ENCODE measurements around the gene INPP4B.

GRCh38 chr4:142818031-142818430, 28.1 kb downstream of the INPP4B start:
- TF ChIP-seq, protein P1, sequence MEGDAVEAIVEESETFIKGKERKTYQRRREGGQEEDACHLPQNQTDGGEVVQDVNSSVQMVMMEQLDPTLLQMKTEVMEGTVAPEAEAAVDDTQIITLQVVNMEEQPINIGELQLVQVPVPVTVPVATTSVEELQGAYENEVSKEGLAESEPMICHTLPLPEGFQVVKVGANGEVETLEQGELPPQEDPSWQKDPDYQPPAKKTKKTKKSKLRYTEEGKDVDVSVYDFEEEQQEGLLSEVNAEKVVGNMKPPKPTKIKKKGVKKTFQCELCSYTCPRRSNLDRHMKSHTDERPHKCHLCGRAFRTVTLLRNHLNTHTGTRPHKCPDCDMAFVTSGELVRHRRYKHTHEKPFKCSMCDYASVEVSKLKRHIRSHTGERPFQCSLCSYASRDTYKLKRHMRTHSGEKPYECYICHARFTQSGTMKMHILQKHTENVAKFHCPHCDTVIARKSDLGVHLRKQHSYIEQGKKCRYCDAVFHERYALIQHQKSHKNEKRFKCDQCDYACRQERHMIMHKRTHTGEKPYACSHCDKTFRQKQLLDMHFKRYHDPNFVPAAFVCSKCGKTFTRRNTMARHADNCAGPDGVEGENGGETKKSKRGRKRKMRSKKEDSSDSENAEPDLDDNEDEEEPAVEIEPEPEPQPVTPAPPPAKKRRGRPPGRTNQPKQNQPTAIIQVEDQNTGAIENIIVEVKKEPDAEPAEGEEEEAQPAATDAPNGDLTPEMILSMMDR (IDR thresholded peaks at IDR 0.05), result no peak
- TF ChIP-seq EZH2 (IDR thresholded peaks at IDR 0.05; ENCODE audit: borderline replicate concordance, insufficient read depth, low read depth, low read length, poor library complexity, severe bottlenecking), result no peak

Data from B cell (primary cell).